T follicular helper cell (primary cell): ENCODE data around the gene CMSS1.
"Not testable (repeated sequence)": the region's sequence is repeated elsewhere in the genome, so short reads cannot be mapped to it uniquely, and the experiment has no call there.

Source experiments
- DNase-seq: peaks from one replicate; pipeline ENCODE4 v3.0.0-alpha.2; 2020; ENCODE audit warnings: low read depth

The CMSS1 gene

DNA sequence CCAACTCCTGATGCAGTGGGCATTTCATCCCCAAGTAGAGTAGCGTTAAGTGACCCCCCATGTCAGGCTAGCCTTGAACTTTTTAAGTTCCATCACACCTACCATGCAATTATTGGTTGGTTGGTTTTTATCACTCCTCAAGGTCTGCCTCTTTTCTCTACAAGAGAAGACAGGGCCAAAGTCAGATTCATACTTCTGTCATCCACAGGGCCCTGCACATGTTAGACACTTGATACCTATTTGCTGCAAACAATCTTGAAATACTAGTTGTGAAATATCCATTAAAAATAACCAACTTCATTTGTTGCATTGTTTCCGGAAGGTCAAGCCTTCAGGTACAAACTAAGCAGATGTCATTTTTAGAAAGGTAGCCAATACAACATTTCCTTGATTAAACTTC, 1.2 kb downstream of the CMSS1 start:
- no peak for DNase-seq

DNA sequence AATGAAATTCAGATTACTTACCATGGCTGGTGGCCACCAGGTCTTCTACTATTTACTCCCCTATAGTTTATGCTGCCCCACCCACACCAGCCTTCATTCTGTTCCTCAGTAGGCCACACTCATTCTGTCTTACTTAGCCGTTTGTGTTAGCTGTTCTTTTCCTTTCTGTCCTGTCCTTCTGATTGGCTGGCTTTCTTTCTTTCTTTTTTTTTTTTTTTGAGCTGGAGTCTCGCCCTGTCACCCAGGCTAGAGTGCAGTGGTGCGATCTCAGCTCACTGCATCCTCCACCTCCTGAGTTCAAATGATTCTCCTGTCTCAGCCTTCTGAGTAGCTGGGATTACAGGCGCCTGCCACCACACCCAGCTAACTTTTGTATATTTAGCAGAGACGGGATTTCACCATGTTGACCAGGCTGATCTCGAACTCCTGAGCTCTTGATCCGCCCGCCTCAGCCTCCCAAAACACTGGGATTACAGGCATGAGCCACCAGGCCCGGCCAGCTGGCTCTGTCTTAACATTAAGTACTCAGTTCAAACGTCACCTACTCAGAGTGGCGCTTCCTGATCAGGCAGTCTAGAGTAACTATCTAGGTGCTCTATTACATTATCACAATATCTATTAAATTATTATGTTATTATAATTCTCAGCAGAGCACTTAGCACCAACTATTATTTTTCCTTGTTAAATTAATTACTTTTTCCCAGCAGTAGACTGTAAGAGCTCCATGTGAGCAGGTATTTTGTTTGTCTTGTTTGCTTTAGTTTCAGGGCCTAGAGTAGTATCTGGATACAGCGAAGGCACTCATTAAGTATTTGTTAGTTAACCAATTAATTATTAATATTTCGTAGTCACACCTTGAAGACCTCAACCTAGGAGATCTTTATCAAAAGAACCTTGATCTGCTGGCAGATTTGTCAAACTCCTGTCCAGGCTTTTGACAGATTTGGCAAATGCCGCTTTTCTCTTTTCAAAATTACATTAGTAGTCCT, 6.4 kb downstream of the CMSS1 start:
- DNase-seq = no peak

DNA sequence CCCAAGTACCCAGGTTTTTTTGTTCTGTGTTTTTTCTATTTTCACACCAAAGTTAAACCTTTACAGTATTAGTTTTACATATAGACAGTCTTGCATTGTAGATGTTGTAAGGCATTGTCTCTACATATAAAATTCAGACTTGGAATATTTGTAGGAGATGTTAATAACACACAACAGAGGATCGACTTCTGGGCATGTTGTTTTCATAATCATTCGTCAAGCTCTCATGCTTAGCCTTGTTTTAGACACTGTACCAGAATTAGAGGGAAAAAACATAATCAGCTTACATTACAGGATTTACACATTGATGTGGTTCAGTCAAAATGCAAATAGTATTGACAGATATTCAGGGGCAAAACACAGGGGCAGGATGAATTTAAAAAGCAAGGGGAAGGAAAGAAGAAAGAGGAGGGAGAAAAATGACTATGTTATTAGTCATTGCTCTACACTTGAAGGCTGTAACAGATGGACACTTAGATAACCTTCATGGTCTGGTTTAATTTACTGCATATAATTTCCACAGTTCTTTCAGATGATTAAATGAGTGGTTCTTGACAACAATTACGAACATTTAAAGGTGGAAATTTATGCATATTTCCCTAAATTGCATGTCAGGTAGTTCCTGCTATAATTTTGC, 7.5 kb downstream of the CMSS1 start:
- no peak for DNase-seq

DNA sequence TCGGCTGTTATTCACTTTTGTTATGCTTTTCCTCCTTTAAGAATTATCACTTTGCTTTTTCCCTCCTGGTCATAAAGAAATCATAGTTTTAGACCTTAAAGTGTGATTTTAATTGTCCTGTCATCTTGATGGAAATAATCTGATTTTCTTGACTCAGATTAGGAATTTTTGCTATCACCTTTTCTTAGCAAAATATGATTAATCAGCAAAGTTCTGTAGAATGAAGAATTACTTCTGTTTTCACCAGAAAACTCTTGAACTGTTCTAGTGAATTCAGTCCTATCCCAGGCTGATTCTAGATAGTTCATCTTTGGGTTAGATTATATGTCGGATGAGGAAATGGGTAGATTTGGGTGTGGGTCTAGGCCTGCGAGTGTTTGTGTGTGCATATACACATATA, 12.2 kb downstream of the CMSS1 start:
- DNase-seq = no peak

DNA sequence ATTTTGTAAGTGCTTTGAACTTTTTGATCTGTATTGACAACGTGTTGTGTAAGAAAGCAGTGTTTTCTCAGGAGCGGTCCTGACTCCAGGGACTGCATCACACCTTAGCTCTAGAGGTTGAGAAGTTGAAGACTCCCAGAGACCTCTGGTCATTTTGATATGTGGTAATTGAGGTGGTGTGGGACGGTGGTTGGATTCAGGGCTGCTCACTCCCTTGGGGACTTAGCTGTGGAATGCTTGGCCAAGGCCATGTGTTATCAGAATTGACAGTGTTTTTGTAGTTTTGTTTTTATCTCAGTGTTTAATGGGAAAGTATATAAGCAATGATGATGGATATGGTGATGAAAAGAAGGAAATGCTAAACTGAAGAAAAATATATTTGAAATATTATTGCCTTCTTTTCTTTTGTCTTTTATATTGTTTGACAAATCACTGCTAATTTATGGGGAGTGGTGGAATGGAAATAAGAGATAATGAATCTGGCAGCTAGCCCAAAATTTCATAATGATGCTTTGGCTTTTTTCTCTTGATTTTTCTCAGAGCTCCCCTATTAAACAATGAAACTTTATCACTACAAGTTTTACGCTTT, 16.0 kb downstream of the CMSS1 start:
- DNase-seq = no peak

DNA sequence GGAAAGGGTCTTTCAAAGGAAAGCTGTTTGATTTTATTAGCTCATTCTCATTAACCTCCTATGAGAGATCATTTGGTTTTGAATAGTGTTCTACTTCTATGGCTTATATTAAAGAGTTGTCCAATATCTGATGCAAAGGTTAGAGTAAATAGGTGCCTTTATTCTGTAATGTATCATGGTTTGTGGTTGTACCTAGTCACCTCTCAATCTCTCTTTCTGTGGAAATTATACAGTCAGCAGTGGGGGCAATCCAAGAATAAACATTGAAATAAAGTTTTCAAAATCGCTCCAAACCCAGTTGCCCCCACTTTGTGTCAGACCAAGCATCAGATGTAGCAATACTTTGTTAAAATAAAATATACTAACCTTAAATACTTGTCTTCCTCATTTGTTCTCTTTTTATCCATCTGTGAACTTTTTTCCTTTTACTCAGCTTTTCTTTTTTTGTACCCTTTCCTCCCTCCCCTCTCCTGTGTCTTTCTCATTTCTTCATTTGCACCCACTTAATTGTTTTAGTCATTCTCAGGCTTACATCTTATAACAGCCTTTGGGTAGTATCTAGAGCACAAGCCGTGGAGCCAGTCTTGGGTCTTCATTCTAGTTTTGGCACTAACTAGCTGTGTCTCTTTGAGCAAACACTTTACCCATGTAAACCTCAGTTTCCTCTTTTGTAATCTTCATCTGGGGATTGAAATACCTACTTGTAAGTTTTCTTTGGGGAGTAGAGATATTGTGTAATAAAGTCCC, 16.7 kb downstream of the CMSS1 start:
- no peak for DNase-seq

DNA sequence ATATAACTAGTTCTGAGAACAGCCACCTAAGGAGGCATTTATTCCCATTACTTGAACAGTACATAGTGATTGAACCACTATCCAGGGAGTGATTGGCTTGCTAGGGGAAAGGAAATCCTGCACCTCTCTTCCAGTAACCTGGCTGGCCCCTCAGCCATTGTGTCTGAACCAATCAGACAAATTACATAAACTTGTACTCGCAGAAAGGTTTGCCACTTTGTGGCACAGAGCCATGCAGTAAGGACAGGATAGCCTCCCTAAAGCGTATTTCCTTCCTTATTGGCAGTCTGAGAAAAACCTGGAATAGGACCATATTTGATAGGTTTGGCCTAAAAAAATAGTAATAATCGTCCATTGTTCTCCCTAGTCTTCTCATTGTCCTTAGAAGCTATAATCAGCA, 19.0 kb downstream of the CMSS1 start:
- no peak for DNase-seq

DNA sequence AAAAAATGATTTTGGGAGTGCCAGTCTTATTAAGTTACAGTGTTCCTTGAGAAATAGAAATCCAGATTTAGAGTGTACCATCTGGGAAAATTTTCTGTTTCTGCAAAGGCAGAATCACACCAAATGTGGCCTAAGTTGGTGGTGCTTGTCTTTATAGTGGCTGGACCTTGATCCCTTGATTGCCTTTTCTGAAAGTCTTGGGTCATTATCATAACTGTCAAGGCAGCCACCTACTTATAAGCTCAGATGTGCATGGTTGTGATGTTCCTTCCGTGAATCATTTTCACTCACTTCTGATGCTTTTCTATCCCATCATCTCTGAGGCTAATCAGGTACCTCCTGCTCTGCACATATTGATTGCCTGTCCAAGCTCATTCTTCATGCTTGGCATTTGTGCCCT, 20.1 kb downstream of the CMSS1 start:
- DNase-seq = no peak

DNA sequence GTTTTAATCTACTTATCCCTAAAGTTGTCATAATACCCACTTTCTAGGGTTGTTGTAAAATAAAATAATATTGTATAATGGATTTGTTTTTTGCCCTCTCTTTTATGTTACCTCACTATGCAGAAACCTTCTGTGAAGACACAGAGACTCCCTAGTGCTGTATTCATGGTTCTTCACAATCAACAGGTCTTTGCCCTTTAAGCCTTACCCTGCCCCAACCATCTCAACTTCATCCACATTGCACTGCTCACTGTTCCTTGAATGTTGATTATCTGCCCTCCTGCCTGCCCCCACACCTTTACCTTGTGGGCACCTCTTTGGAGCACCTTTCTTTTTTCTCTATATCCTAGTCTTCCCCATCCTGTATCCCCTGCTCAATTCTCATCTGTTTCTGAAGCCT, 21.1 kb downstream of the CMSS1 start:
- no peak for DNase-seq

DNA sequence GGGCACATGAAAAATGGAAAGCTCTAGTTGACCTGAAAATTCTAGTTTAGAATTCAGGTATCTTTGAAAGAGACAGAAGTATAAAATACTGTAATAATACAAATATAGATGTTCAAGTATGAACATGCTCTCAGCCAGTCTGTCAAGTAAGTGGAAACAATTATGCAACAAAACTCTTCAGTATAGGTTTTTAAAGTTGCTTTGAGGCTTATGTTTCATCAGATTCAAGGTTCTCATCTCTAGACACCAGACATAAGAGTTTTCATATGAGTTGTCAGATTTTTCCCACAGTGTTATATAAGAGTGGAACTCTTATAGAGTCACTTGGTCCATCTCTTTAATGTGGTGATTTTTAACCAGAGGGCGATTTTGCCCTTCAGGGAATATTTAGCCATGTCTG, 22.0 kb downstream of the CMSS1 start:
- DNase-seq = no peak

DNA sequence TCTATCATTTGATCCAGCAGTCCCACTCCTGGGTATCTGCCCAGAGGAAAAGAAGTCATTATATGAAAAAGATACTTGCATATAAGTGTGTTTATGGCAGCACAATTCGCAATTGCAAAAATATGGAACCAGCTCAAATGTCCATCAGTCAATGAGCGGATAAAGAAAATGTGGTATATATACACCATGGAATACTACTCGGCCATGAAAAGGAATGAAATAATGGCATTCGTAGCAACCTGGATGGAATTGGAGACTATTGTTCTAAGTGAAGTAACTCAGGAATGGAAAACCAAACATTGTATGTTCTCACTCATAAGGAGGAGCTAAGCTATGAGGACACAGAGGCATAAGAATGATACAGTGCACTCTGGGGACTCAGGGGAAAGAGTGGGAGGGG, 24.3 kb downstream of the CMSS1 start:
- DNase-seq = not testable (repeated sequence)

DNA sequence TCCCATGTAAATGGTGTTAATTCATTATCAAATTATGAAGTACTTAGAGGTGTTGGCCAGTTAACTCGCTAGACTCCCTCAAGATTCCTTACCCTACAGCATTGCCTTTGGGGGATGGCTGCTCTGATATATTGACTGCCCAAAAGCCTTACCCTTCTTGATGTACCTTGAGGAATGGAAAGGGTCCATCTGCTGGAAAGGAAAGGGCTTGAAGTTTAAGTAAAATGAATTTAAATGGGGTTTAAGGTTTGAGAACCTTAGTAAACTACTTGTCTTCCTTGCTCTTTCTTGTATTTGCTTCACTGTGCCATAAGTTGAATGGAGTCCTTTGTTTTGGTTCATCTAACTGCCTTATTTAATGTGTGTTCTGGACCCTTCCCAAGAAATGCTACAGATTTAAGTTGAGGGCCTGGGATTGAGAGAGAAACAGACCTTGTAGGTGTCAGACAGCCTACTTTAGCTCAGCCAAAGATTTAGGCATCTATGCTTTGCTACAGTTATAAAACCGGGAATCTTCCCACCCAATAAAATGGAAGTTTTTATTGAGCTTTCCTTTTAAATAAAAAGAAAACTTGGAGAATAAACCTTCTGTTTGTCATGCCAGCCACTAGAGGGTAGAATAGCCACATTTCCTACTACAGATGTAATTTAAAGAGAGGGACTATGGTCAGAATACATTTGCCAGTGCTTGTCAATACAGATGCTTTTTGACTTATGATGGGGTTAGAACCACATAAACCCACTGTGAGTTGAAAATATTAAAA, 25.3 kb downstream of the CMSS1 start:
- DNase-seq = no peak

DNA sequence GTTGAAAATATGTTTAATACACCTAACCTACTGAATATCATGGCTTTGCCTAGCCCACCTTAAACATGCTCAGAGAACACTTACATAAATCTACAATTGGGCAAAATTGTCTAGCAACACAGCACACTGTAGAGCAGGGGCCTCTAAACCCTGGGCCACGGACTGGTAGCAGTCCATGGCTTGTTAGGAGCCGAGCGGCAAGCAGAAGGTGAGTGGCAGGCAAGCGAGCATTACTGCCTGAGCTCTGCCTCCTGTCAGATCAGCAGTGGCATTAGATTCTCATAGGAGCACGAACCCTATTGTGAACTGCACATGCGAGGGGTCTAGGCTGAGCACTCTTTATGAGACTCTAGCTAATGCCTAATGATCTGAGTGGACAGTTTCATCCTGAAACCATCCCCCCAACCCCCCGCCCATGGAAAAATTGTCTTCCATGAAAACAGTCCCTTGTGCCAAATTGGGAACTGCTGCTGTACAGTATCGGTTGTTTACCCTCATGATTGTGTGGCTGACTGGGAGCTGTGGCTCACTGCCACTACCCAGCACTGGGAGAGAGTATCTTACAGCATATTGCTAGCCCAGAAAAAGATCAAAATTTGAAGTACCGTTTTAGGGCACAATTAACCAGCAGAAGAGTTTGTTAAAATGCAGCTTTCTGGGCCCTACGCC, 26.1 kb downstream of the CMSS1 start:
- no peak for DNase-seq

DNA sequence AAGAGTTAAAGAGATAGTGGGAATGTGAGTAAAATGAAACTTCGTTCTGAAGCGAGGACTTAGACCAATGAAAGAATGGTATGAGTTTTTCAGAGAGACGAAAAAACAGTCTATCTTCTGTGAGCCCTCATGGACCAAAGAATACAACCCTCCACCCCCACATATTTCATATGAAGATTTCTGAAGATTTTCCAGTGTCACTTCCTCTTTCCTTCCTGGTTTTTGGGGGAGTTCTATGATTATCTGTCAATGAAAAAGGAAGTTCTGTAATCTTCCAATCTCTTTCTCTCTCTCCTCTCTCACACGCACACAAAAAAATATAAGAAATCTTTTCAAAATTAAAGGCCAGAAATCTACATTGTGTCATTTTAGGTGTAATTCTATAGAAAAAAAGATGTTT, 27.7 kb downstream of the CMSS1 start:
- no peak for DNase-seq

DNA sequence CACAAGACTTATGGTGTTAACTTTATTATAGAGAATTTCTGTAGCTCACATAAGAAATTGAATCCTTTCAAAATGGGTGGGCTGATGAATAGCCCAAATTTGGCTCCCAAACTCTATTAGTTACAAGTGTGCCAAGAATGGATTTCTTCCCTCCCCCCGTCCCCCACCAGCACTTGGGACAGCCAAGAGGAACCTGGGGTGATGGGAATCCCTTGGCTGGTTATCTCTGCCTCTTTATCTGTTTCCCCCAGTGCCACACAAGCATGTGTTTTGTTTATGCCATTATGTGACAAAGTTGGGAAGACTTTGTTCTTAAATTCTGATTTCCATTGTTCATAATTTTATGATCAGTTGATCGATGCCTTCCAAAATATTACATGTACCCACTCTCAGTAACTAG, 28.3 kb downstream of the CMSS1 start:
- no peak for DNase-seq

DNA sequence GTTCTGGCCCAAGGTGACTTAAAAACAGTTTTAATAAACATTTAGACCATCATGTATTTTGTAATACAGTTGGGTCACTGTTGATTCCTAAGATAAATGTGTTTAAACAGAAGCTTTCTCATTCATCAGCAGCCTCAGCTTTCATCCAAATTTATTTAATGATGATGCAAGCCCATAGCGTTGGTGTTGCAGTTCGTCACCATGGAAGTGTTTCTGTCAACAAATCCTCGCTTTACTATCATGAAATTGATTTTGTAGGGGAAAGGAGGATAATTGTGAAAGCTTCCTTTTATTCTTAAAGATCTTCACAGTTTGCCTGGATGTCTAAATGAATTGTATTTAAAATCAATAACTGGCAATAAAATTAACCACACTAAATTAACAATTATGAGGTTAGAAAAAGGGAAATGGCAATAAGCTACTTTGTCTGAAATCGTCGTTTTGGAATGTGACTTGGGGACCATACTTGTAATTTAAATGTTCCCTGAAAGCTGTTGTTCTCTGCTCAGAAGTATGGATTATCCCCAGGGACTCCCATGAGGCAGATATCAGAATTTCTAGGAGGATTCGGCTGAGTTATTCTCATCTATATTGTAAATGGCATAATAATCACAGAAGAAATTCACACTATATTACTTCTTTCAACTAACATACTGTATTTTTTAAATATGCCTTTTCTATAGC, 29.0 kb downstream of the CMSS1 start:
- DNase-seq = no peak

DNA sequence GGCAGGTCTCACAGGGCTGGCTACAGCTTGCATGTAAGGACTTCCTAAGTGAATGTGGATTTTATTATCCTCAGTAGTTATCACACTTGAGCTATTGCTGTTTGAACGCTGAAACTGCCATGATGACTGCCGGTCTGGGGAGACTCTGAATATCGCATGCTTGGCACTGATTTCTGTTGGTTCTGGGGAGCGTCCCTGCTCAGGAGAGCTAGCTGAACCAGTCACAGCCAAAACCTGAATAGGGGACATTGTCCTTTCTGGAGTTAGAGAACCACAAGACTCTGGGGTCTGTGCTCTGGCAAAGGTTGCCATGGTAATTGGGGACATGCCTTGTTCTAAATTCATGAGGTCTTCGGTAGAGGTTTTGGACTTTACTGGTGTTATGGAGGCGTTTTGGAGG, 30.8 kb downstream of the CMSS1 start:
- DNase-seq = no peak

DNA sequence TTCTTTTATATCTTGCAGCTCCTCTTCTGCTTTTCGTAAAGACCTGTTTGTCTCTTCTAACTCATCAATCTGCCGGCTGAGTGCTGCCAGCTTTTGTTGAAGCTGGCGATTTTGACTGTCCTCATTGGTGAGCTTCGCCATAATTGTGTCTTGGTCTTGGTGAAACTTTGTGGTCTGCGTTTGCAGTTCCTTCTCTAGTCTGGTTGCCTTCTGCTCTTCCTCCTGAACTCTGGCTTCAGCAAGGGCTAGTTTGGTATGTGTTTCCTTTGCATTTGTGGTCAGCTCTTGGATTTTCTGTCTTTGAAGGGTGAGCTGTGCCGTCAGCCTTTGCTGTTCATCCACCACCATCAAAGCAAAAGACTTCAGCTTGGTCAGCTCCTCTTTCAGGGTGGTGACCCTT, 32.9 kb downstream of the CMSS1 start:
- DNase-seq = no peak

DNA sequence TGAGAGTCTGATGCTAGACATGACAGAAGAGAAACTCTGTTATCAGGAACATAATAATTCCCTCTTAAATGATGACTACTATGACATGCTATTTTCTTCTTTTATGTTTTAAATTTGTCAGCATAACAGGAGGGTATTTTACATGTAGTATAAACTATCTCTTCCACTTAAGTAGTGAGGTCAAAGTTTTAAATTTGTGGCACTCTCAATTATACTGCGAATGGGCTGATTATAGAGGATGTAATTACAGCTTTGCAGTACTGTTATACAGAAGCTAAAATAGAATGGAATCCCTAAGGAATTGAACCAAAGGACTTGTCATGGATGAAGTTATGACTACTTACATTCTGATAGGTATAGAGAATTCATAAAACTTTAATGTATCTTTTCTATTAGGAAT, 34.3 kb downstream of the CMSS1 start:
- DNase-seq = no peak

DNA sequence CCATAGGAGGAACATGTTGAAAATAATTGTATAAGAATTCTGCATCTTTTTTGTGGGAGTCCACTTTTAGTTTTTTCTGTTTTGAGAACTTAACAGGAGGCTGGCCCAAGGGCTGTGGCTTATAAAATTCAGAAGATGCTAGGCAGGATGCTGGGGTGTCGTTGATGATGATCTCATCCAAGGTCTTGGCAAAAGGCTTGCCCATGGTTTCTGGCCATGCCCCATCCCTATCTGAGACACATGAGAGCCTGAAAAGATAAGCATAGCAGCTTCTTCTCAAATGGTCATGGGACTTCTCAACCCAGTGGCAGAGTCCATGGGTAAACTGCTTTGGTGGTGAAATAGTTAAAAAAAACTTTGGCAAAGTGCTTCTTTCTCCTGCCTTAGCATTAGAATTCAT, 35.2 kb downstream of the CMSS1 start:
- DNase-seq = no peak
